WTC11 (cell line): ENCODE results near the gene NFATC1. TPM values are rescaled to one million over a fixed set of nuclear protein-coding genes. Genes with fewer than 3 reads are reported as not detected.
A peak's percentile ranks its signal among the peaks of the same experiment; 100 is the strongest.

Source experiments
- ATAC-seq: fragments of 200-7000 bp; cut with Tn5 transposase; 2 replicates; pipeline ENCODE4 v1.10.0; 2021; ENCODE audit warnings: mild to moderate bottlenecking, moderate library complexity
- CTCF ChIA-PET: fragments of 300-600 bp; sonication (Branson Sonifier 250); formaldehyde crosslinking; loops from one replicate; lab custom pipeline; 2021; ENCODE audit warnings: antibody characterized with exemption; lab: Charles Lee
- POLR2A ChIA-PET: fragments of 350-600 bp; sonication (Branson Sonifier 250); formaldehyde crosslinking; loops from one replicate; lab custom pipeline; 2021; ENCODE audit warnings: antibody characterized with exemption; lab: Charles Lee
- DNase-seq: peaks from one replicate; pipeline ENCODE4 v3.0.0; 2021; ENCODE audit warnings: low spot score
- H3K27ac Mint-ChIP-seq: 2 replicates; pipeline ENCODE4 v1.8.0; 2021; ENCODE audit warnings: mixed read lengths
- H3K27me3 Mint-ChIP-seq: 2 replicates; pipeline ENCODE4 v1.8.0; 2021; ENCODE audit warnings: low read depth, mild to moderate bottlenecking, moderate library complexity, mixed read lengths
- H3K36me3 Mint-ChIP-seq: 2 replicates; pipeline ENCODE4 v1.8.0; 2021; ENCODE audit warnings: mixed read lengths
- H3K4me1 Mint-ChIP-seq: 2 replicates; pipeline ENCODE4 v1.8.0; 2022; ENCODE audit warnings: mixed read lengths
- H3K4me3 Mint-ChIP-seq: 2 replicates; pipeline ENCODE4 v1.8.0; 2021; ENCODE audit warnings: mild to moderate bottlenecking, moderate library complexity, mixed read lengths
- H3K9me3 Mint-ChIP-seq: 2 replicates; pipeline ENCODE4 v1.8.0; 2021; ENCODE audit warnings: mixed read lengths
- ETV6 ChIP-seq: sonication (generic); formaldehyde crosslinking; IDR thresholded peaks from 2 replicates; pipeline ENCODE4 v1.8.1; 2022; ENCODE audit warnings: mild to moderate bottlenecking, missing genetic modification reagents
- KAT7 ChIP-seq: sonication (generic); formaldehyde crosslinking; IDR thresholded peaks from 2 replicates; pipeline ENCODE4 v1.8.1; 2023; ENCODE audit warnings: missing genetic modification reagents, mild to moderate bottlenecking, borderline replicate concordance
- MYBL2 ChIP-seq: sonication (generic); formaldehyde crosslinking; IDR thresholded peaks from 2 replicates; pipeline ENCODE4 v1.8.1; 2023; ENCODE audit warnings: mild to moderate bottlenecking, moderate library complexity, missing genetic modification reagents
- NR3C1 ChIP-seq: sonication (generic); formaldehyde crosslinking; conservative IDR thresholded peaks from 2 replicates; pipeline ENCODE4 v1.8.1; 2023; ENCODE audit warnings: low read depth, mild to moderate bottlenecking, missing genetic modification reagents
- SMAD4 ChIP-seq: sonication (generic); formaldehyde crosslinking; IDR thresholded peaks from 2 replicates; pipeline ENCODE4 v1.8.0; 2022; ENCODE audit warnings: mild to moderate bottlenecking, missing genetic modification reagents
- ZBTB21 ChIP-seq: sonication (generic); formaldehyde crosslinking; IDR thresholded peaks from 2 replicates; pipeline ENCODE4 v1.8.1; 2023; ENCODE audit warnings: mild to moderate bottlenecking, missing genetic modification reagents, borderline replicate concordance
- ZNF121 ChIP-seq: sonication (generic); formaldehyde crosslinking; IDR thresholded peaks from 2 replicates; pipeline ENCODE4 v1.8.0; 2023; ENCODE audit warnings: missing genetic modification reagents
- ZNF317 ChIP-seq: sonication (generic); formaldehyde crosslinking; IDR thresholded peaks from 2 replicates; pipeline ENCODE4 v1.8.1; 2023; ENCODE audit warnings: low read depth, mild to moderate bottlenecking, moderate library complexity, missing genetic modification reagents, borderline replicate concordance
- total RNA-seq: library from RNA; stranded (reverse); gene quantifications from 3 replicates; pipeline ENCODE4 v1.2.3, GENCODE V29; 2021
- TF ChIP-seq, protein P1 (sequence below): sonication (generic); formaldehyde crosslinking; IDR thresholded peaks from 2 replicates; pipeline ENCODE4 v1.8.1; 2023; ENCODE audit warnings: mild to moderate bottlenecking, missing genetic modification reagents, borderline replicate concordance
- TF ChIP-seq, protein P2 (sequence below): sonication (generic); formaldehyde crosslinking; IDR thresholded peaks from 2 replicates; pipeline ENCODE4 v1.8.1; 2022; ENCODE audit warnings: mild to moderate bottlenecking, moderate library complexity, missing genetic modification reagents
- TF ChIP-seq, protein P3 (sequence below): sonication (generic); formaldehyde crosslinking; IDR thresholded peaks from 2 replicates; pipeline ENCODE4 v1.8.1; 2023; ENCODE audit warnings: mild to moderate bottlenecking, missing genetic modification reagents, moderate library complexity
- TF ChIP-seq, protein P4 (sequence below): sonication (generic); formaldehyde crosslinking; IDR thresholded peaks from 2 replicates; pipeline ENCODE4 v1.8.1; 2022; ENCODE audit warnings: missing genetic modification reagents, borderline replicate concordance
- TF ChIP-seq, protein P5 (sequence below): sonication (generic); formaldehyde crosslinking; IDR thresholded peaks from 2 replicates; pipeline ENCODE4 v1.8.1; 2022; ENCODE audit warnings: mild to moderate bottlenecking, missing genetic modification reagents, moderate library complexity, borderline replicate concordance
- TF ChIP-seq, protein P6 (sequence below): fragments of 250-450 bp; sonication (Bioruptor Pico); IDR thresholded peaks from 2 replicates; pipeline ENCODE4 v2.1.2; 2022; ENCODE audit warnings: mild to moderate bottlenecking, moderate library complexity
- TF ChIP-seq, protein P7 (sequence below): sonication (generic); formaldehyde crosslinking; IDR thresholded peaks from 2 replicates; pipeline ENCODE4 v1.8.0; 2023; ENCODE audit warnings: mild to moderate bottlenecking, missing genetic modification reagents

The NFATC1 gene
- total RNA-seq, 1 experiment from 2014 or later, result 20.2 TPM

DNA sequence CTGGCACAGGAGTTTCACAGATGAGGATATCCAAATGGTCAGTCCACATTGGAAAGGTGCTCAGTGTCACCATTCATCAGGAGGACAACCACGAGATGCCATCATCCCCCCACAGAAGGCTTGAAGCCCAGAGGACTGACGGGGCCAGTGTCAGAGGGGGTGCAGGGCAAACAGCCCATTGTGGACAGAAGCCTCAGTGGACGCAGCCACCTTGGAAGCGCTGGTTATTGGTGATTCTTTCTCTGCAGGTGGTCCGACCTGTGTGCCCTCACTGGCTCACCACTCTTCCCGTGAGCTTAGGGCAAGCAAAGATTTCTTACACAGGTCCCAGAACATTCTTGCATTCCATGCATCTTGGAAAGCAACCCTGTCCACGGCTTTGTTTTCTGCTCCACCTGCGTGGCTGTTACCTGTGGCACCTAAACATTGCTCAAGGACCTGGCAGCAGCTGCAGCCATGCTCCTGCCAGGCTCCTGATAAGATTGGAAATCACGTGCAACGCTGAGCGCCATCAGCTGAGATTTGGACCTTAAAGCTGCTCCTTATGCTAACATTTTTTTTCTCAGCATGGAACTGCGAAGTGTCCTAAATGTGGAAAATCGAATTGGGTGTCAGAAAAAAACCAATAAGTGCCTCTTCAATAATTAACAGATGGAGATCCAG lies 172.9 kb downstream of the NFATC1 start:
- H3K27ac Mint-ChIP-seq, result no peak overlapping the region

DNA sequence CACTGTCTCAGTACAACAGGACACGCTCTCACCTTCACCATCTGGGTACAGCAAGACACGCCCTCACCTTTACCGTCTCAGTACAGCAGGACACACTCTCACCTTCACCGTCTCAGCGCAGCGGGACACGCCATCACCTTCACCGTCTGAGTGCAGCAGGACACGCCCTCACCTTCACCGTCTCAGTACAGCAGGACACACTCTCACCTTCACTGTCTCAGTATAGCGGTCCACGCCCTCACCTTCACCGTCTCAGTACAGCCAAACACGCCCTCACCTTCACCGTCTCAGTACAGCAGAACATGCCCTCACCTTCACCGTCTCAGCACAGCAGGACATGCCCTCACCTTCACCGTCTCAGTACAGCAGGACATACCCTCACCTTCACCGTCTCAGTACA lies 174.0 kb downstream of the NFATC1 start:
- Mint-ChIP-seq H3K9me3 (peaks cover 17% of the 10 kb centered on the region), H3K4me1 (peaks cover 26% of the 10 kb centered on the region), H3K27me3 (peaks cover 5% of the 10 kb centered on the region; the same call in 1 of the 2 replicates), H3K27ac (peak overlapping the region; percentile 46), H3K36me3 (peaks cover 11% of the 10 kb centered on the region), H3K4me3 (no peak overlapping the region)
- ChIA-PET CTCF (no interaction called here), POLR2A (no interaction called here)
- no peak for DNase-seq
- no peak for ATAC-seq
- TF ChIP-seq, protein P1, sequence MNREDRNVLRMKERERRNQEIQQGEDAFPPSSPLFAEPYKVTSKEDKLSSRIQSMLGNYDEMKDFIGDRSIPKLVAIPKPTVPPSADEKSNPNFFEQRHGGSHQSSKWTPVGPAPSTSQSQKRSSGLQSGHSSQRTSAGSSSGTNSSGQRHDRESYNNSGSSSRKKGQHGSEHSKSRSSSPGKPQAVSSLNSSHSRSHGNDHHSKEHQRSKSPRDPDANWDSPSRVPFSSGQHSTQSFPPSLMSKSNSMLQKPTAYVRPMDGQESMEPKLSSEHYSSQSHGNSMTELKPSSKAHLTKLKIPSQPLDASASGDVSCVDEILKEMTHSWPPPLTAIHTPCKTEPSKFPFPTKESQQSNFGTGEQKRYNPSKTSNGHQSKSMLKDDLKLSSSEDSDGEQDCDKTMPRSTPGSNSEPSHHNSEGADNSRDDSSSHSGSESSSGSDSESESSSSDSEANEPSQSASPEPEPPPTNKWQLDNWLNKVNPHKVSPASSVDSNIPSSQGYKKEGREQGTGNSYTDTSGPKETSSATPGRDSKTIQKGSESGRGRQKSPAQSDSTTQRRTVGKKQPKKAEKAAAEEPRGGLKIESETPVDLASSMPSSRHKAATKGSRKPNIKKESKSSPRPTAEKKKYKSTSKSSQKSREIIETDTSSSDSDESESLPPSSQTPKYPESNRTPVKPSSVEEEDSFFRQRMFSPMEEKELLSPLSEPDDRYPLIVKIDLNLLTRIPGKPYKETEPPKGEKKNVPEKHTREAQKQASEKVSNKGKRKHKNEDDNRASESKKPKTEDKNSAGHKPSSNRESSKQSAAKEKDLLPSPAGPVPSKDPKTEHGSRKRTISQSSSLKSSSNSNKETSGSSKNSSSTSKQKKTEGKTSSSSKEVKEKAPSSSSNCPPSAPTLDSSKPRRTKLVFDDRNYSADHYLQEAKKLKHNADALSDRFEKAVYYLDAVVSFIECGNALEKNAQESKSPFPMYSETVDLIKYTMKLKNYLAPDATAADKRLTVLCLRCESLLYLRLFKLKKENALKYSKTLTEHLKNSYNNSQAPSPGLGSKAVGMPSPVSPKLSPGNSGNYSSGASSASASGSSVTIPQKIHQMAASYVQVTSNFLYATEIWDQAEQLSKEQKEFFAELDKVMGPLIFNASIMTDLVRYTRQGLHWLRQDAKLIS, result no peak
- TF ChIP-seq, protein P2, sequence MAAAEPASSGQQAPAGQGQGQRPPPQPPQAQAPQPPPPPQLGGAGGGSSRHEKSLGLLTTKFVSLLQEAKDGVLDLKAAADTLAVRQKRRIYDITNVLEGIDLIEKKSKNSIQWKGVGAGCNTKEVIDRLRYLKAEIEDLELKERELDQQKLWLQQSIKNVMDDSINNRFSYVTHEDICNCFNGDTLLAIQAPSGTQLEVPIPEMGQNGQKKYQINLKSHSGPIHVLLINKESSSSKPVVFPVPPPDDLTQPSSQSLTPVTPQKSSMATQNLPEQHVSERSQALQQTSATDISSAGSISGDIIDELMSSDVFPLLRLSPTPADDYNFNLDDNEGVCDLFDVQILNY (CRISPR knock-in tag), result no peak
- TF ChIP-seq, protein P3, sequence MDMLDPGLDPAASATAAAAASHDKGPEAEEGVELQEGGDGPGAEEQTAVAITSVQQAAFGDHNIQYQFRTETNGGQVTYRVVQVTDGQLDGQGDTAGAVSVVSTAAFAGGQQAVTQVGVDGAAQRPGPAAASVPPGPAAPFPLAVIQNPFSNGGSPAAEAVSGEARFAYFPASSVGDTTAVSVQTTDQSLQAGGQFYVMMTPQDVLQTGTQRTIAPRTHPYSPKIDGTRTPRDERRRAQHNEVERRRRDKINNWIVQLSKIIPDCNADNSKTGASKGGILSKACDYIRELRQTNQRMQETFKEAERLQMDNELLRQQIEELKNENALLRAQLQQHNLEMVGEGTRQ (CRISPR knock-in tag), result no peak
- TF ChIP-seq, protein P4, sequence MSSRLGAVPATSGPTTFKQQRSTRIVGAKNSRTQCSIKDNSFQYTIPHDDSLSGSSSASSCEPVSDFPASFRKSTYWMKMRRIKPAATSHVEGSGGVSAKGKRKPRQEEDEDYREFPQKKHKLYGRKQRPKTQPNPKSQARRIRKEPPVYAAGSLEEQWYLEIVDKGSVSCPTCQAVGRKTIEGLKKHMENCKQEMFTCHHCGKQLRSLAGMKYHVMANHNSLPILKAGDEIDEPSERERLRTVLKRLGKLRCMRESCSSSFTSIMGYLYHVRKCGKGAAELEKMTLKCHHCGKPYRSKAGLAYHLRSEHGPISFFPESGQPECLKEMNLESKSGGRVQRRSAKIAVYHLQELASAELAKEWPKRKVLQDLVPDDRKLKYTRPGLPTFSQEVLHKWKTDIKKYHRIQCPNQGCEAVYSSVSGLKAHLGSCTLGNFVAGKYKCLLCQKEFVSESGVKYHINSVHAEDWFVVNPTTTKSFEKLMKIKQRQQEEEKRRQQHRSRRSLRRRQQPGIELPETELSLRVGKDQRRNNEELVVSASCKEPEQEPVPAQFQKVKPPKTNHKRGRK (CRISPR knock-in tag), result no peak
- TF ChIP-seq SMAD4 (CRISPR knock-in tag) (no peak), ETV6 (CRISPR knock-in tag) (no peak), KAT7 (CRISPR knock-in tag) (no peak), NR3C1 (CRISPR knock-in tag) (no peak)
- TF ChIP-seq, protein P5, sequence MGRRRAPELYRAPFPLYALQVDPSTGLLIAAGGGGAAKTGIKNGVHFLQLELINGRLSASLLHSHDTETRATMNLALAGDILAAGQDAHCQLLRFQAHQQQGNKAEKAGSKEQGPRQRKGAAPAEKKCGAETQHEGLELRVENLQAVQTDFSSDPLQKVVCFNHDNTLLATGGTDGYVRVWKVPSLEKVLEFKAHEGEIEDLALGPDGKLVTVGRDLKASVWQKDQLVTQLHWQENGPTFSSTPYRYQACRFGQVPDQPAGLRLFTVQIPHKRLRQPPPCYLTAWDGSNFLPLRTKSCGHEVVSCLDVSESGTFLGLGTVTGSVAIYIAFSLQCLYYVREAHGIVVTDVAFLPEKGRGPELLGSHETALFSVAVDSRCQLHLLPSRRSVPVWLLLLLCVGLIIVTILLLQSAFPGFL (CRISPR knock-in tag), result no peak

More for the DNA sequence above, 172.9 kb downstream of the NFATC1 start:
- no peak for ATAC-seq
- POLR2A ChIA-PET, result no interaction called here
- CTCF ChIA-PET, result no interaction called here
- H3K27me3 Mint-ChIP-seq, result peaks cover 5% of the 10 kb centered on the region; the same call in 1 of the 2 replicates
- peaks cover 26% of the 10 kb centered on the region for H3K4me1 Mint-ChIP-seq
- DNase-seq, result no peak
- peaks cover 27% of the 10 kb centered on the region for H3K9me3 Mint-ChIP-seq
- TF ChIP-seq NR3C1 (CRISPR knock-in tag), result no peak
- TF ChIP-seq, protein P6, sequence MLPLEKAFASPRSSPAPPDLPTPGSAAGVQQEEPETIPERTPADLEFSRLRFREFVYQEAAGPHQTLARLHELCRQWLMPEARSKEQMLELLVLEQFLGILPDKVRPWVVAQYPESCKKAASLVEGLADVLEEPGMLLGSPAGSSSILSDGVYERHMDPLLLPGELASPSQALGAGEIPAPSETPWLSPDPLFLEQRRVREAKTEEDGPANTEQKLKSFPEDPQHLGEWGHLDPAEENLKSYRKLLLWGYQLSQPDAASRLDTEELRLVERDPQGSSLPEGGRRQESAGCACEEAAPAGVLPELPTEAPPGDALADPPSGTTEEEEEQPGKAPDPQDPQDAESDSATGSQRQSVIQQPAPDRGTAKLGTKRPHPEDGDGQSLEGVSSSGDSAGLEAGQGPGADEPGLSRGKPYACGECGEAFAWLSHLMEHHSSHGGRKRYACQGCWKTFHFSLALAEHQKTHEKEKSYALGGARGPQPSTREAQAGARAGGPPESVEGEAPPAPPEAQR (CRISPR knock-in tag), result no peak
- no peak for TF ChIP-seq MYBL2 (CRISPR knock-in tag)
- TF ChIP-seq ZBTB21 (CRISPR knock-in tag), result no peak
- TF ChIP-seq, protein P7, sequence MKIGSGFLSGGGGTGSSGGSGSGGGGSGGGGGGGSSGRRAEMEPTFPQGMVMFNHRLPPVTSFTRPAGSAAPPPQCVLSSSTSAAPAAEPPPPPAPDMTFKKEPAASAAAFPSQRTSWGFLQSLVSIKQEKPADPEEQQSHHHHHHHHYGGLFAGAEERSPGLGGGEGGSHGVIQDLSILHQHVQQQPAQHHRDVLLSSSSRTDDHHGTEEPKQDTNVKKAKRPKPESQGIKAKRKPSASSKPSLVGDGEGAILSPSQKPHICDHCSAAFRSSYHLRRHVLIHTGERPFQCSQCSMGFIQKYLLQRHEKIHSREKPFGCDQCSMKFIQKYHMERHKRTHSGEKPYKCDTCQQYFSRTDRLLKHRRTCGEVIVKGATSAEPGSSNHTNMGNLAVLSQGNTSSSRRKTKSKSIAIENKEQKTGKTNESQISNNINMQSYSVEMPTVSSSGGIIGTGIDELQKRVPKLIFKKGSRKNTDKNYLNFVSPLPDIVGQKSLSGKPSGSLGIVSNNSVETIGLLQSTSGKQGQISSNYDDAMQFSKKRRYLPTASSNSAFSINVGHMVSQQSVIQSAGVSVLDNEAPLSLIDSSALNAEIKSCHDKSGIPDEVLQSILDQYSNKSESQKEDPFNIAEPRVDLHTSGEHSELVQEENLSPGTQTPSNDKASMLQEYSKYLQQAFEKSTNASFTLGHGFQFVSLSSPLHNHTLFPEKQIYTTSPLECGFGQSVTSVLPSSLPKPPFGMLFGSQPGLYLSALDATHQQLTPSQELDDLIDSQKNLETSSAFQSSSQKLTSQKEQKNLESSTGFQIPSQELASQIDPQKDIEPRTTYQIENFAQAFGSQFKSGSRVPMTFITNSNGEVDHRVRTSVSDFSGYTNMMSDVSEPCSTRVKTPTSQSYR, result no peak
- TF ChIP-seq, protein P2 (CRISPR knock-in tag), result no peak
- no peak for TF ChIP-seq ZNF121 (CRISPR knock-in tag)
- TF ChIP-seq ZNF317 (CRISPR knock-in tag), result no peak
- no peak overlapping the region for H3K4me3 Mint-ChIP-seq
- H3K36me3 Mint-ChIP-seq, result peaks cover 11% of the 10 kb centered on the region
